SK-N-SH treated with all-trans-retinoic acid at 6 μM for 48 hours (cell line): ENCODE results near the gene ITCH.
"Not testable (repeated sequence)": the region's sequence is repeated elsewhere in the genome, so short reads cannot be mapped to it uniquely, and the experiment has no call there.

Experiments
- ATAC-seq: fragments of 200-7000 bp; cut with Tn5 transposase; 3 replicates; pipeline ENCODE4 v1.9.1; 2020; ENCODE audit warnings: mild to moderate bottlenecking, moderate library complexity
- ARNTL ChIP-seq: fragments of 450-650 bp; formaldehyde crosslinking; IDR thresholded peaks from 2 replicates; pipeline ENCODE4 v1.5.0; 2020; ENCODE audit warnings: low read depth, mild to moderate bottlenecking, moderate library complexity, borderline replicate concordance
- CREB5 ChIP-seq: fragments of 250-450 bp; sonication (Bioruptor Pico); IDR thresholded peaks from 2 replicates; pipeline ENCODE4 v1.5.1; 2020; ENCODE audit warnings: low read depth, mild to moderate bottlenecking, moderate library complexity
- CSRNP3 ChIP-seq: fragments of 250-450 bp; sonication (Bioruptor Pico); IDR thresholded peaks from 2 replicates; pipeline ENCODE4 v1.5.1; 2021; ENCODE audit warnings: mild to moderate bottlenecking, moderate library complexity
- GLIS3 ChIP-seq: fragments of 250-450 bp; sonication (Bioruptor Pico); IDR thresholded peaks from 2 replicates; pipeline ENCODE4 v1.5.0; 2020; ENCODE audit warnings: mild to moderate bottlenecking, moderate library complexity
- OSR1 ChIP-seq: fragments of 250-450 bp; sonication (Bioruptor Pico); IDR thresholded peaks from 2 replicates; pipeline ENCODE4 v1.8.0; 2022; ENCODE audit warnings: moderate library complexity, mild to moderate bottlenecking, inconsistent platforms
- RARB ChIP-seq: fragments of 250-450 bp; sonication (Bioruptor Pico); IDR thresholded peaks from 2 replicates; pipeline ENCODE4 v1.8.0; 2021; ENCODE audit warnings: mild to moderate bottlenecking, moderate library complexity
- SNAI2 ChIP-seq: fragments of 250-450 bp; sonication (Bioruptor Pico); IDR thresholded peaks from 2 replicates; pipeline ENCODE4 v1.5.0; 2020; ENCODE audit warnings: mild to moderate bottlenecking, moderate library complexity
- TCF4 ChIP-seq: fragments of 250-450 bp; sonication (Bioruptor Pico); IDR thresholded peaks from 2 replicates; pipeline ENCODE4 v1.8.0; 2021; ENCODE audit warnings: mild to moderate bottlenecking, moderate library complexity, borderline replicate concordance
- TOX ChIP-seq: fragments of 250-450 bp; sonication (Bioruptor Pico); IDR thresholded peaks from 2 replicates; pipeline ENCODE4 v1.8.0; 2021; ENCODE audit warnings: mild to moderate bottlenecking, moderate library complexity, borderline replicate concordance
- TSHZ2 ChIP-seq: fragments of 250-450 bp; sonication (Bioruptor Pico); IDR thresholded peaks from 2 replicates; pipeline ENCODE4 v1.5.0; 2020; ENCODE audit warnings: mild to moderate bottlenecking, moderate library complexity
- ZC3H10 ChIP-seq: fragments of 250-450 bp; sonication (Bioruptor Pico); IDR thresholded peaks from 2 replicates; pipeline ENCODE4 v1.5.1; 2021; ENCODE audit warnings: mild to moderate bottlenecking, moderate library complexity
- ZFP30 ChIP-seq: fragments of 450-650 bp; formaldehyde crosslinking; IDR thresholded peaks from 2 replicates; pipeline ENCODE4 v1.5.0; 2022; ENCODE audit warnings: mild to moderate bottlenecking, moderate library complexity
- ZNF565 ChIP-seq: fragments of 450-650 bp; formaldehyde crosslinking; conservative IDR thresholded peaks from 2 replicates; pipeline ENCODE4 v1.5.0; 2020; ENCODE audit warnings: low read depth, mild to moderate bottlenecking, moderate library complexity
- ZNF70 ChIP-seq: fragments of 450-650 bp; formaldehyde crosslinking; IDR thresholded peaks from 2 replicates; pipeline ENCODE4 v1.5.0; 2020; ENCODE audit warnings: mild to moderate bottlenecking, moderate library complexity
- TF ChIP-seq, protein P1 (sequence below): fragments of 250-450 bp; sonication (Bioruptor Pico); IDR thresholded peaks from 2 replicates; pipeline ENCODE4 v1.8.0; 2020; ENCODE audit warnings: mild to moderate bottlenecking, moderate library complexity, borderline replicate concordance

ITCH gene

GRCh38 chr20:34435589-34435988 lies 72.5 kb downstream of the ITCH start (continued):
- TF ChIP-seq TSHZ2 (CRISPR knock-in tag): no peak
- TF ChIP-seq, all 23 proteins: peak for 0

- ATAC-seq: peak; percentile 63; the same call in 2 of the 3 replicates
- TF ChIP-seq TCF4: no peak
- TF ChIP-seq, protein P1, sequence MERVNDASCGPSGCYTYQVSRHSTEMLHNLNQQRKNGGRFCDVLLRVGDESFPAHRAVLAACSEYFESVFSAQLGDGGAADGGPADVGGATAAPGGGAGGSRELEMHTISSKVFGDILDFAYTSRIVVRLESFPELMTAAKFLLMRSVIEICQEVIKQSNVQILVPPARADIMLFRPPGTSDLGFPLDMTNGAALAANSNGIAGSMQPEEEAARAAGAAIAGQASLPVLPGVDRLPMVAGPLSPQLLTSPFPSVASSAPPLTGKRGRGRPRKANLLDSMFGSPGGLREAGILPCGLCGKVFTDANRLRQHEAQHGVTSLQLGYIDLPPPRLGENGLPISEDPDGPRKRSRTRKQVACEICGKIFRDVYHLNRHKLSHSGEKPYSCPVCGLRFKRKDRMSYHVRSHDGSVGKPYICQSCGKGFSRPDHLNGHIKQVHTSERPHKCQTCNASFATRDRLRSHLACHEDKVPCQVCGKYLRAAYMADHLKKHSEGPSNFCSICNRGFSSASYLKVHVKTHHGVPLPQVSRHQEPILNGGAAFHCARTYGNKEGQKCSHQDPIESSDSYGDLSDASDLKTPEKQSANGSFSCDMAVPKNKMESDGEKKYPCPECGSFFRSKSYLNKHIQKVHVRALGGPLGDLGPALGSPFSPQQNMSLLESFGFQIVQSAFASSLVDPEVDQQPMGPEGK (CRISPR knock-in tag): no peak
- no peak for TF ChIP-seq SNAI2
- no peak for TF ChIP-seq OSR1 (CRISPR knock-in tag)
- TF ChIP-seq ARNTL (CRISPR knock-in tag): no peak
- no peak for TF ChIP-seq CREB5 (CRISPR knock-in tag)
- TF ChIP-seq TOX (CRISPR knock-in tag): no peak
- TF ChIP-seq TSHZ2 (CRISPR knock-in tag): no peak
These were observed 74.4 kb downstream of the ITCH start for GRCh38 chr20:34437330-34437986.

GRCh38 chr20:34439168-34439567 lies 76.1 kb downstream of the ITCH start:
- no peak for ATAC-seq
- no peak for TF ChIP-seq ZNF70 (CRISPR knock-in tag)
- TF ChIP-seq CREB5 (CRISPR knock-in tag): no peak
- TF ChIP-seq GLIS3: no peak
- TF ChIP-seq CSRNP3 (CRISPR knock-in tag): no peak
- no peak for TF ChIP-seq ZFP30 (CRISPR knock-in tag)
- no peak for TF ChIP-seq OSR1 (CRISPR knock-in tag)
- no peak for TF ChIP-seq RARB (CRISPR knock-in tag)
- TF ChIP-seq ZNF565: no peak
- no peak for TF ChIP-seq TCF4
- no peak for TF ChIP-seq SNAI2
- no peak for TF ChIP-seq ZC3H10 (CRISPR knock-in tag)
- TF ChIP-seq TOX (CRISPR knock-in tag): no peak

GRCh38 chr20:34441423-34441822 lies 78.3 kb downstream of the ITCH start:
- not testable (repeated sequence) for ATAC-seq
